A549 (cell line): ENCODE measurements around the gene LAMA2.

Experiments
- SMC3 ChIP-seq: fragments of >200 bp; sonication (Bioruptor Twin); formaldehyde crosslinking; IDR thresholded peaks from 3 replicates; pipeline ENCODE4 v1.6.1; 2018; ENCODE audit warnings: inconsistent platforms
- TF ChIP-seq, protein P1 (sequence below): fragments of >200 bp; sonication (Bioruptor Twin); formaldehyde crosslinking; IDR thresholded peaks from 3 replicates; pipeline ENCODE4 v1.5.1; 2016
- TF ChIP-seq, protein P2 (sequence below): fragments of 200-600 bp; sonication (generic); IDR thresholded peaks from 2 replicates; pipeline ENCODE4 v1.6.1; 2016; ENCODE audit warnings: antibody characterized with exemption, mild to moderate bottlenecking, moderate library complexity

DNA sequence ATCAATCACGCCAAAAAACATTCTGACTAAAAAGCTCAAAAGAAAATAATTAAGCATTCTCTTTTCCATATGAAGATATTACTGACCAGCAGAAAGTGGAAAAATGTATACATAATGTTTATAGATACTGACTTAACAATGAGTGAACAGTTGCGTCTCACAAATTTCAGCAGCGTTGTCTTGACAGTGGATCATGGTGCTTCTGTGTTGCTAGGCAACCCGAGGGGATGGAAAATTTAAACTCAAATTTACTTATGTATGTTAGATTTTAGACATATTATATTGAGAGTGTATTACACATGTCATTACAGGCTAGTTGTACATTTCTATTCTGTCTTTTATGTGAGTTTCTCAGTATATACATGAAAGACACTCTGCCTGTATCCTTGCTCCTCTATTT is 110.2 kb downstream of the LAMA2 start:
- TF ChIP-seq, protein P1, sequence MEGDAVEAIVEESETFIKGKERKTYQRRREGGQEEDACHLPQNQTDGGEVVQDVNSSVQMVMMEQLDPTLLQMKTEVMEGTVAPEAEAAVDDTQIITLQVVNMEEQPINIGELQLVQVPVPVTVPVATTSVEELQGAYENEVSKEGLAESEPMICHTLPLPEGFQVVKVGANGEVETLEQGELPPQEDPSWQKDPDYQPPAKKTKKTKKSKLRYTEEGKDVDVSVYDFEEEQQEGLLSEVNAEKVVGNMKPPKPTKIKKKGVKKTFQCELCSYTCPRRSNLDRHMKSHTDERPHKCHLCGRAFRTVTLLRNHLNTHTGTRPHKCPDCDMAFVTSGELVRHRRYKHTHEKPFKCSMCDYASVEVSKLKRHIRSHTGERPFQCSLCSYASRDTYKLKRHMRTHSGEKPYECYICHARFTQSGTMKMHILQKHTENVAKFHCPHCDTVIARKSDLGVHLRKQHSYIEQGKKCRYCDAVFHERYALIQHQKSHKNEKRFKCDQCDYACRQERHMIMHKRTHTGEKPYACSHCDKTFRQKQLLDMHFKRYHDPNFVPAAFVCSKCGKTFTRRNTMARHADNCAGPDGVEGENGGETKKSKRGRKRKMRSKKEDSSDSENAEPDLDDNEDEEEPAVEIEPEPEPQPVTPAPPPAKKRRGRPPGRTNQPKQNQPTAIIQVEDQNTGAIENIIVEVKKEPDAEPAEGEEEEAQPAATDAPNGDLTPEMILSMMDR, result no peak
- TF ChIP-seq, protein P2, sequence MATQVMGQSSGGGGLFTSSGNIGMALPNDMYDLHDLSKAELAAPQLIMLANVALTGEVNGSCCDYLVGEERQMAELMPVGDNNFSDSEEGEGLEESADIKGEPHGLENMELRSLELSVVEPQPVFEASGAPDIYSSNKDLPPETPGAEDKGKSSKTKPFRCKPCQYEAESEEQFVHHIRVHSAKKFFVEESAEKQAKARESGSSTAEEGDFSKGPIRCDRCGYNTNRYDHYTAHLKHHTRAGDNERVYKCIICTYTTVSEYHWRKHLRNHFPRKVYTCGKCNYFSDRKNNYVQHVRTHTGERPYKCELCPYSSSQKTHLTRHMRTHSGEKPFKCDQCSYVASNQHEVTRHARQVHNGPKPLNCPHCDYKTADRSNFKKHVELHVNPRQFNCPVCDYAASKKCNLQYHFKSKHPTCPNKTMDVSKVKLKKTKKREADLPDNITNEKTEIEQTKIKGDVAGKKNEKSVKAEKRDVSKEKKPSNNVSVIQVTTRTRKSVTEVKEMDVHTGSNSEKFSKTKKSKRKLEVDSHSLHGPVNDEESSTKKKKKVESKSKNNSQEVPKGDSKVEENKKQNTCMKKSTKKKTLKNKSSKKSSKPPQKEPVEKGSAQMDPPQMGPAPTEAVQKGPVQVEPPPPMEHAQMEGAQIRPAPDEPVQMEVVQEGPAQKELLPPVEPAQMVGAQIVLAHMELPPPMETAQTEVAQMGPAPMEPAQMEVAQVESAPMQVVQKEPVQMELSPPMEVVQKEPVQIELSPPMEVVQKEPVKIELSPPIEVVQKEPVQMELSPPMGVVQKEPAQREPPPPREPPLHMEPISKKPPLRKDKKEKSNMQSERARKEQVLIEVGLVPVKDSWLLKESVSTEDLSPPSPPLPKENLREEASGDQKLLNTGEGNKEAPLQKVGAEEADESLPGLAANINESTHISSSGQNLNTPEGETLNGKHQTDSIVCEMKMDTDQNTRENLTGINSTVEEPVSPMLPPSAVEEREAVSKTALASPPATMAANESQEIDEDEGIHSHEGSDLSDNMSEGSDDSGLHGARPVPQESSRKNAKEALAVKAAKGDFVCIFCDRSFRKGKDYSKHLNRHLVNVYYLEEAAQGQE, result no peak
- no peak for TF ChIP-seq SMC3
